ENCODE results near the gene DOCK9. TPM values are rescaled to one million over a fixed set of nuclear protein-coding genes. Genes with fewer than 3 reads are reported as not detected.
"Not testable (repeated sequence)": the region's sequence is repeated elsewhere in the genome, so short reads cannot be mapped to it uniquely, and the experiment has no call there.

DOCK9 gene
- total RNA-seq, 4 donors from 2014 or later = 31.4 to 46.7 (median 45.6) TPM

GRCh38 chr13:98813993-98814392, 163.9 kb downstream of the DOCK9 start:
- no peak overlapping the region for H3K4me3 ChIP-seq
- TF ChIP-seq POLR2A (IDR thresholded peaks at IDR 0.05) (no peak), CTCF (IDR thresholded peaks at IDR 0.05 in 4 of 5, conservative IDR thresholded peaks at IDR 0.05 in 1 of 5) (no peak)
- no peaks in the 10 kb centered on the region for H3K4me1 ChIP-seq
- H3K36me3 ChIP-seq = peaks cover 0 to 11% of the 10 kb centered on the region in 2 donors
- no peak for DNase-seq
- in situ Hi-C loops (cut with MboI; ENCODE audit: low sequenced_read_pairs in 4 of 4) (no loop called here), intact Hi-C loops (cut with DNase I; ENCODE audit: low total_unique reads) (no loop called here)
- H3K27ac ChIP-seq = no peak overlapping the region
- no peaks in the 10 kb centered on the region for H3K9me3 ChIP-seq
- ATAC-seq = no peak
- H3K27me3 ChIP-seq = no peaks in the 10 kb centered on the region

- peak in 1 of 2 donors; percentile 36 for ATAC-seq
- DNase-seq; intact Hi-C loops (cut with DNase I; ENCODE audit: low total_unique reads); H3K9me3 ChIP-seq; H3K27ac ChIP-seq; H3K27me3 ChIP-seq; H3K4me1 ChIP-seq; H3K4me3 ChIP-seq; in situ Hi-C loops (cut with MboI; ENCODE audit: low sequenced_read_pairs in 4 of 4): not testable (repeated sequence)
- H3K36me3 ChIP-seq = peaks cover 0 to 12% of the 10 kb centered on the region in 2 donors
These were observed 165.6 kb downstream of the DOCK9 start for GRCh38 chr13:98812186-98812790.

- intact Hi-C loops (cut with DNase I; ENCODE audit: low total_unique reads) (no loop called here), in situ Hi-C loops (cut with MboI; ENCODE audit: low sequenced_read_pairs in 4 of 4) (no loop called here)
- no peaks in the 10 kb centered on the region for H3K9me3 ChIP-seq
- H3K4me3 ChIP-seq = no peak overlapping the region
- TF ChIP-seq CTCF (IDR thresholded peaks at IDR 0.05 in 4 of 5, conservative IDR thresholded peaks at IDR 0.05 in 1 of 5) = no peak
- no peak for TF ChIP-seq POLR2A (IDR thresholded peaks at IDR 0.05)
- H3K4me1 ChIP-seq = no peaks in the 10 kb centered on the region
- H3K27me3 ChIP-seq = no peaks in the 10 kb centered on the region
- H3K36me3 ChIP-seq = peaks cover 0 to 18% of the 10 kb centered on the region in 2 donors
- DNase-seq = no peak
- ATAC-seq = no peak
- H3K27ac ChIP-seq = no peak overlapping the region
These were observed 167.1 kb downstream of the DOCK9 start for GRCh38 chr13:98810746-98811145.

GRCh38 chr13:98809345-98809777, 168.5 kb downstream of the DOCK9 start:
- in situ Hi-C loops (cut with MboI; ENCODE audit: low sequenced_read_pairs in 4 of 4) (no loop called here), intact Hi-C loops (cut with DNase I; ENCODE audit: low total_unique reads) (no loop called here)
- peaks cover 0 to 18% of the 10 kb centered on the region in 2 donors for H3K36me3 ChIP-seq
- no peak overlapping the region for H3K4me3 ChIP-seq
- no peak for ATAC-seq
- H3K4me1 ChIP-seq = no peaks in the 10 kb centered on the region
- H3K27ac ChIP-seq = no peak overlapping the region
- no peak for DNase-seq
- no peaks in the 10 kb centered on the region for H3K9me3 ChIP-seq
- H3K27me3 ChIP-seq = no peaks in the 10 kb centered on the region
- TF ChIP-seq CTCF (IDR thresholded peaks at IDR 0.05 in 4 of 5, conservative IDR thresholded peaks at IDR 0.05 in 1 of 5) = no peak
- no peak for TF ChIP-seq POLR2A (IDR thresholded peaks at IDR 0.05)

- Histone ChIP-seq H3K9me3 (no peaks in the 10 kb centered on the region), H3K27ac (no peak overlapping the region), H3K36me3 (peaks cover 0 to 18% of the 10 kb centered on the region in 2 donors), H3K27me3 (no peaks in the 10 kb centered on the region), H3K4me3 (no peak overlapping the region), H3K4me1 (no peaks in the 10 kb centered on the region)
- in situ Hi-C loops (cut with MboI; ENCODE audit: low sequenced_read_pairs in 4 of 4) = no loop called here
- no peak for DNase-seq
- intact Hi-C loops (cut with DNase I; ENCODE audit: low total_unique reads) = no loop called here
- no peak for ATAC-seq
- TF ChIP-seq POLR2A (IDR thresholded peaks at IDR 0.05) = no peak
These were observed 170.1 kb downstream of the DOCK9 start for GRCh38 chr13:98807774-98808173.

All from gastrocnemius medialis (tissue), 4 donors.